Measurements from ENCODE around the gene CTDSPL. TPM values are rescaled to one million over a fixed set of nuclear protein-coding genes. Genes with fewer than 3 reads are reported as not detected.

The CTDSPL gene
- total and polyA plus RNA-seq, 7 donors = 2.7 to 24.6 (median 6.8) TPM

- Histone ChIP-seq H3K4me1 (peaks cover 6% of the 10 kb centered on the region), H3K9me3 (no peaks in the 10 kb centered on the region), H3K4me3 (no peak overlapping the region), H3K27me3 (ENCODE audit: insufficient read depth in 3 of 3, low read length in 2 of 3) (no peaks in the 10 kb centered on the region), H3K36me3 (ENCODE audit: insufficient read depth in 1 of 2, low read depth in 1 of 2) (peaks cover 0 to 5% of the 10 kb centered on the region in 2 donors), H3K27ac (no peak overlapping the region)
- WGBS, 3 donors = 91 to 93% (median 91%) methylated on average over 6 to 7 of the region's 7 CpGs
- no peak for TF ChIP-seq CTCF (IDR thresholded peaks at IDR 0.05)
- DNase-seq (peak in 1 of 2 donors; percentile 37), ATAC-seq (no peak)
- intact Hi-C loops (cut with DNase I) = loop anchor here in 1 of 2 donors (10.0 kb wide), 1 partner anchor 153 kb away; no protein-coding TSS in a partner anchor
Observed at GRCh38 chr3:38007754-38008090, 146.0 kb downstream of the CTDSPL start.

- no peak for ATAC-seq
- Histone ChIP-seq H3K27ac (no peak overlapping the region), H3K9me3 (no peaks in the 10 kb centered on the region), H3K36me3 (ENCODE audit: insufficient read depth in 1 of 2, low read depth in 1 of 2) (peaks cover 0 to 5% of the 10 kb centered on the region in 2 donors), H3K4me3 (no peak overlapping the region), H3K4me1 (peaks cover 6% of the 10 kb centered on the region), H3K27me3 (ENCODE audit: insufficient read depth in 3 of 3, low read length in 2 of 3) (no peaks in the 10 kb centered on the region)
- DNase-seq = peak in 1 of 2 donors; percentile 35
- WGBS, 3 donors = 91 to 94% (median 91%) methylated on average over 19 of the region's 19 CpGs
- intact Hi-C loops (cut with DNase I) = loop anchor here in 1 of 2 donors (10.0 kb wide), 1 partner anchor 153 kb away; no protein-coding TSS in a partner anchor
- TF ChIP-seq CTCF (IDR thresholded peaks at IDR 0.05) = no peak
Observed at GRCh38 chr3:38008191-38008701, 146.6 kb downstream of the CTDSPL start.

- TF ChIP-seq CTCF (IDR thresholded peaks at IDR 0.05) = no peak
- H3K4me3 ChIP-seq = no peak overlapping the region
- H3K4me1 ChIP-seq = peaks cover 6% of the 10 kb centered on the region
- DNase-seq = peak in 1 of 2 donors; percentile 43
- H3K9me3 ChIP-seq = no peaks in the 10 kb centered on the region
- 86 to 88% (median 88%) methylated on average over 16 of the region's 16 CpGs for WGBS, 3 donors
- intact Hi-C loops (cut with DNase I) = loop anchor here in 1 of 2 donors (10.0 kb wide), 1 partner anchor 154 kb away; no protein-coding TSS in a partner anchor
- peaks cover 0 to 6% of the 10 kb centered on the region in 2 donors for H3K36me3 ChIP-seq (ENCODE audit: insufficient read depth in 1 of 2, low read depth in 1 of 2)
- no peak overlapping the region for H3K27ac ChIP-seq
- no peak for ATAC-seq
- no peaks in the 10 kb centered on the region for H3K27me3 ChIP-seq (ENCODE audit: insufficient read depth in 3 of 3, low read length in 2 of 3)
Observed at GRCh38 chr3:38008971-38009580, 147.4 kb downstream of the CTDSPL start.

GRCh38 chr3:38009807-38010591 lies 148.3 kb downstream of the CTDSPL start:
- ATAC-seq = peak in 1 of 4 donors; percentile 15
- Histone ChIP-seq H3K9me3 (no peaks in the 10 kb centered on the region), H3K4me1 (no peaks in the 10 kb centered on the region), H3K27ac (no peak overlapping the region), H3K4me3 (no peak overlapping the region), H3K27me3 (ENCODE audit: insufficient read depth in 3 of 3, low read length in 2 of 3) (no peaks in the 10 kb centered on the region), H3K36me3 (ENCODE audit: insufficient read depth in 1 of 2, low read depth in 1 of 2) (peaks cover 0 to 15% of the 10 kb centered on the region in 2 donors)
- no peak for TF ChIP-seq CTCF (IDR thresholded peaks at IDR 0.05)
- peak in 1 of 2 donors; percentile 35 for DNase-seq
- WGBS, 3 donors = 89 to 92% (median 89%) methylated on average over 21 to 27 of the region's 27 CpGs
- intact Hi-C loops (cut with DNase I) = loop anchor here in 1 of 2 donors (10.0 kb wide), 1 partner anchor 155 kb away; no protein-coding TSS in a partner anchor

Data from psoas muscle (tissue), 8 donors.